DMS 273 (cell line): Measurements from ENCODE around the gene CR1.
A peak's percentile ranks its signal among the peaks of the same experiment; 100 is the strongest.
"Not testable (repeated sequence)": the region's sequence is repeated elsewhere in the genome, so short reads cannot be mapped to it uniquely, and the experiment has no call there.

Experiments used
- DNase-seq: peaks from one replicate; lab custom pipeline; 2025; ENCODE audit not compliant: unreplicated experiment; lab: John Stamatoyannopoulos, UW

The CR1 gene

DNA sequence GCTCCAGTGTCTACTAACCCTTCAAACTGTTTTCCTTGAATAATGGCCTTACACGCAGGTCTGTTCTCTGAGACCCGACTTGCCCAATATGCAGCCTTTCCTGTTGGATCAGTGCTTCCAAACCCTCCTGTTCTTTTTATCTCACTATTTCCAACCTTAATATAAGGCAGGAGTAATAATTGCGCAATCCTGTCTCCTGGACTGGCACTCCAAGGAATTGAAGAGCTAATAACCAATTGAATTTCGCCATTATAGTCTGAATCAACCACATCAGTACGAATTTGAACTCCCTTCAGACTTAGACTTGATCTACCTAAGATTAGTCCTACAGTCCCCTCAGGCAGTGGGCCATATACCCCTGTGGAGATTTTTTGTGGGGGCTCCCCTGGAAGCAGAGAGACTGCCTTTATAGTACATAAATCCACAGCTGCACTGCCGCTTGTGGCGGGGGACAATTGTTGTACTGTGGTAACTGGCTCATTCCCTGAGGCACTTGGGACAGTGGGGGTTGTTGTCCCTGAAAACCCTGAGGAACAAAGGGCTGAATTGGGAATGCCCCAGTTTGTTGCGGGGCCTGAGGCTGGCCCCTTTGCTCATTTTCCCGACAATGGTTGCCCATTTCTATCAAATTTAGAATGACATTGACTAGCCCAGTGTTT lies 142.7 kb downstream of the CR1 start:
- DNase-seq, result not testable (repeated sequence)

DNA sequence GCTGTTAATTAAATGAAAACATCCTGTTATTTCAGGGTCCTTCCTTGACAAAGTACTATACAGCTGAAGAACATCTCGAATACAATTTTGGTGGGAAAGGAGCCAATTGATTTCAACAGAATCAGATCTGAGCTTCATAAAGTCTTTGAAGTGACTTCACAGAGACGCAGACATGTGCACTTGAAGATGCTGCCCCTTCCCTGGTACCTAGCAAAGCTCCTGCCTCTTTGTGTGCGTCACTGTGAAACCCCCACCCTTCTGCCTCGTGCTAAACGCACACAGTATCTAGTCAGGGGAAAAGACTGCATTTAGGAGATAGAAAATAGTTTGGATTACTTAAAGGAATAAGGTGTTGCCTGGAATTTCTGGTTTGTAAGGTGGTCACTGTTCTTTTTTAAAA lies 143.4 kb downstream of the CR1 start:
- not testable (repeated sequence) for DNase-seq

DNA sequence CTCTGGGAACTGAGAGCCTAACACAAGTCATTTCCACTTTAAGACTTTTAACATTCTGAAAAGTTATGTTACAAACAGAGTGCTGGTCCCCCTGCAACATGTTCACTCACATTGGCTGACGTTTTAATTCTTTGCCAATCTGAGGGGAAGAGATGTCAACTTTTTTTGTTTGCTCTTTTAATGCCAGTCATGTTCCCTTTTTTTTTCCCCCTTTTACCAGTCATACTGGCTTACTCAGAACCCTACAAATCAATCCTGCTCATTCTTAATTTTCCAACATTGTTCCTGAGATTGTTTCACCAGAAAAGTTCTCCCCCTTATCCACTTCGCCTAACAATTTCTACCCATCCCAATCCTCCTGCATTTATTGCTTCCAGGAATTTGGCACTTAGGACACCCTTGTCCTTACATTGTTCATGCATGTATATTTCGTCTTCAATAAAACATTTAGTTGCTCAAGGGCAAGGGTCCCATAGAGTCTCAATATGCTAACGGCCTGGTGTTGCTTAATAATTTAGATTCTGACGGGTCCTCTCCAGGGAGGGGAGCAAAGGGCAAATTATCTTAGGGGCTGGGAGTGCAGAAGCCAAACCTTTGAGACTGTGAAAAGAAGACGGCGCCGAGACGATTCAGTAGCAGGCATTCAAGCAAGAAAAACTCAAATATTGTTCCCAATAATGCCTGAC lies 148.4 kb downstream of the CR1 start:
- DNase-seq, result no peak

DNA sequence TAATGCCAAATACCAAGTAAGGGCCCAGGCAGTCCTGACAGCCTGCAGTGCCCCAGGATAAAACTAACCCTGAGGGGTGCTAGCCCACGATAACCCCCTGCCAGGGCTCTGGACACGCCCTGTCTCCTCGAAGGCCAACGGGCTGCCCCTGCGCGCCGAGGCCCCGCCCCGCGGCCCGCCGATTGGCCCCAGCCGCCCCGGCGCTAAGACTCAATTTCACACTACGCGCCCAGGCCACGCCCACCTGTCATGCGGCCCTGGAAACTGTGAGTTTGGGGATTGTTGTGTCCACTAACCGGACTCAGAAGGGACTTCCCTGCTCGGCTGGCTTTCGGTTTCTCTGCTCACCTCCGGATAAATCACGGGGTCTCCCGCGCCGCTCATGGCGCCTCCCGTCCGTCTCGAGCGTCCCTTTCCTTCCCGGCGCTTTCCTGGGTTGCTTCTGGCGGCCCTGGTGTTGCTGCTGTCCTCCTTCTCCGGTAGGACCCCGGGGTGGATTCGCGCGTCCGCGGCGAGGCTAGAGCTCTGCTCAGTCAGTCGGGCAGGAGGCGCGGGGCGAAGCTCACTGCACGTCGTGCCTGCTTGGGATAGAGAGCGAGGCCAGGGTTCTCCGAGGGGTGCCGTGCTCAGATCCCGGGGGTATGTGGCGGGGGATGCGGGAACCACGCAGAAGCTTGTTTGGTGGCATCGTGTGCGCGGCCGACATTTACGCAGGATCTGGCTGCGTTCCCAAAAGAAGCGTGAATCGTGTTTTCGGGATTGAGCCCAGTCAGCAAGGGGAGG lies 149.1 kb downstream of the CR1 start, which contains the start of gene CR1L:
CR1L (plus strand) TSS at position 282 of the 783 bp plus-strand sequence; CDS start at position 383, 101 bp downstream.
- peak; percentile 78 for DNase-seq

DNA sequence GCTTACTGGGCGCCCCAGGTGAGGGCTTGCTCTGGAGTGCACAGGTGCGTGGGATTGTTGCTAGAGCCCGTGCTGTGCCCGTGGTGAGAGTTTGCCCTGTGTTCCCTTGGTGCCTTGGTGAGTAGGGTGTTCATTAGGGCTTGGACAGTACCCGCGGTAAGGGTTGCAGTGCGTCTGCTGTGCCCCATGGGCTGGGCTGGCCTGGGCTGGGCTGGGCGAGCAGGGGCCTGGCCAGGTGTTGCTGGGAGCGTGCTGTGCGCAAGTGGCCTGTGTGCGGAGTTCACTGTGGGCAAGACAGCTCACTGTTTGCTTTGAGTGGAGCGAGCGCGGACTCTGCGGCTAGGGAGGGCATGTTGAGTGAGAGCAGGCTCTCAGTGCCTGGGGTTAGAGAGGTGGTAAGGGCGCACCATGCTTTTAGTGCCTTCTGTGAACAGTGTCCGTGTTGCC lies 149.7 kb downstream of the CR1 start:
- DNase-seq, result no peak

DNA sequence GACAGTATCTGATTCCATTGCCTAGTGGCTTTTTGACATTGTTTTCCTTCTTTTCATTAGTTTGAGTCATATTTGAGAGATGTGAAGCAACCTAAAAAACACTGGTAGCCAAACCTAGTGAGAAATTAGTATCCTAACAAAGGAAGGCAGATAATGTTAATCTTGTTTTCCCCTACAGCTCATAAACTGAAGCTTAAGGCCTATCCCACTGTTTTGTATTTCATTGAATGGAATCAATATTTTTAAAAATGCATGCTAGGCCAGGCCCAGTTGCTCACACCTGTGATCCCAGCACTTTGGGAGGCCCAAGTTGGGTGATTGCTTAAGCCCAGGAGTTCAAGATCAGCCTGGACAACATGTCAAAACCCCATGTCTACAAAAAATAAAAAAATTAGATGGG lies 150.2 kb downstream of the CR1 start:
- DNase-seq, result no peak

DNA sequence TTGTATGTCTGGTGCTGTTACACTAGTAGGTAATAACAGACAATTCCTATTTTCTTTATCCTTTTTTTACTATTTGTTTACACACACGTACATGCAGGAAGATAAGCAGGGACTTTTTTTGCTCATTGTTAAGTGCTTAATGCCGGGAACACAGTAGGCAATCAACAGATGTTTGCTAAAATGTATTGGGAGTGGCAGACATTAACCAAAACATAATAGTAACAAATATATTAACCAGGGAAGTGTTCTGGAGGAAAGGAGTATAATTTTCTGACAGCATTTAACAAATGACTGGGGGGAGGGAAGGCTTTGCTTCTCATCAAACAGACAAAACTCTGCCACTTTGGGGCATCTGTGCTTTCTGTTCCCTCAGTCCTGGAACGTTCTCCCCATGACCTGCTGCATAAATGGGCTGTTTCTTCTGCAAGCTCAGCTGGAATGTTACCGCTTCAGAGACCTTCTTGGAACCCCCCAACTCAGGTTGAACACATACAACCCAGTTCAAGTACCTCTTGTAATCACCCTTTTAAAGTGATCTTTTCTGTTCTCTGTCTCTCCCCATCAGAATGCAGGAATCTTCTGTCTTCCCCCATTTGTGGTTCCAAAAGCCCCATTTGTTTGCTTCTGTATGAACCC lies 151.1 kb downstream of the CR1 start:
- DNase-seq, result no peak

DNA sequence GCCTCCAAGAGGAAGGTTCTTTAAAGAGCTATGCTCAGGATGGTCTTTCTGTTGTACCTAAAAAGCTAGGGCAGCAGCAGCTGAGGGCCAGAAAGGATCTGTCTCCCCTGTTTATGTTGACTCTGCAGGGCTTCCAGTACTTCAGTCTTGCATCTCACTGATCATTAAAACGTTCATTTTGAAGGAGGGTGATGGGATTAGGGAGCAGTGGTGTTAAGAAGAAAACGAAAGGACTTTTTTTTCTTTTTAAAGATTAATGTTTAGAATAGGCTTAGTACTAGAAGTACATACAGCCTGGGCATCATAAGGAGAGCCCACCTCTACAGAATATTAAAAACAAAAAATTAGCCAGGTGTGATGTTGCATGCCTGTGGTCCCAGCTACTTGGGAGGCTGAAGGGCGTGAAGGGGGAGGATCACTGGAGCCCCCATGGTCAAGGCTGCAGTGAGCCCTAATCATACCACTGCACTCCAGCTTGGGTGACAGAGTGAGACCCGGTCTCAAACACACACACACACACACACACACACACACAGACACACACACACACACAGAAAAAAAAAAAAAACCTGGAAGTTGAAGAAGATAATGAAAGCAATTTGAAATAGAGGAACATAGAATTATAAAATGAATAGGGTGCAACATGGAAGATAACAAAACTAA lies 151.8 kb downstream of the CR1 start:
- no peak for DNase-seq

DNA sequence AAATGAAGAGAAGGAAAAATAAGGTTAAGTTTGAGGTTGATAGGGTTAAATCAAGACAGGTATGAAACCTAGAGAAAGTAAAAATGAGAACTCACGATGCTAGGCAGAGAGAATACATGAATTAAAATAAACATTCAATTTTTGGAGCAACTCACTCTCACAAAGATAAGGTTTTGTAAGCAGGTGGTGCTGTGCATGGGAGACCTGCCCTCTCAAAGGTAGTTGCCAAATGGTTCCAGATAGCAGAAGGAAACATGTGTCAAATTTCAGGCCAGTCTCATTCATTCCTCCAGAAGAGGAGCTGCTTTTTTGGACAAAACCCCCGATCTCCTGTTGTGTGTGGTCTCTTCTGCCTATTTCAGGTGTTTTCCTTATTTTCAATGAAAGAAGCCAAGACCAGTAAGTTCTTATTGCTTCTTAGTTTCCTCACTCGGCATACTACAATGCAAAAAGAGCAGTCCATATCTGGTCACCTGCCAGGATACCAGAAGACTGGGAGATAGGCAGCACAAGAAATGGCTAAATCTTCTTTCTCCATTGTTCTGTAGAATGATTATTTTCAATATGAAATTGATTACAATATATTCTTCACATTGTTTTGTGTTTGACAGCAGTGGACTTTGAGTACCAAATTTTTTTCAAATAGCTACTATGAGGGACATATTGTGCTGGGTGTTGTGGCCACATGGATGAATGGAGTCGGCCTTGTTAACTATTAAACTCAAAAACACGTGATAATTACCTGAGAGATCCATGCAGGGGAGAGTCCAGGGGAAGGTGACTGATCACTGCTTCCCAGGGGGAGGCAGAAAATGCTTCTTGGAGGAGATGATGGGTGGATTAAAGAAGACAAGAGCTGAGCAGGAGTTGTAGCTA lies 152.6 kb downstream of the CR1 start:
- DNase-seq, result no peak

DNA sequence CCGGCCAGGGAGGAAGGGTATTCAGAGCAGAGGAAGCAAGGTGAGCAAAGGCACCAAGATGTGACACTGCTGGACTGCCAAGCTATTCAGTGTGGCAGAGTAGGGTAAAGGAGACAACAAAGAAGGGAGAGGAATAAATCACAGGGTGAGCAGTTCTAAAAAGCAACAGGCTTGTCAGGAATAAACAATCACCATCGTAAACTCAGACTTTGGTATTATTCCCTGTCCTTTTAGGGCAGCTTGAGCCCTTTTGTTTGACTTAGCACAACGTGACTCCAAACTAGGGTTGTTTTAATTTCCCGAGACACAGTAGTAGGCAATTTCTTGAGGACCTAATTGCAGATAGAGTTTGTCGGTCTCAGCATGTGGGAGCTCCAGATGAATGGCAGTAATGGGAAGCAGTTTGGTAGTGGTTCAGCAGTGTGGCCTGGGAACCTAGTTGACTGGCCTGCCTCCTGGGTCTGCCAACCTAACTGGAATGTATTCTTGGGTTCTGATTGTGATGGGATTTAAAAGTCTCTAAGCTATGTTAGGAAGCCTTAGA lies 153.3 kb downstream of the CR1 start:
- DNase-seq, result no peak

DNA sequence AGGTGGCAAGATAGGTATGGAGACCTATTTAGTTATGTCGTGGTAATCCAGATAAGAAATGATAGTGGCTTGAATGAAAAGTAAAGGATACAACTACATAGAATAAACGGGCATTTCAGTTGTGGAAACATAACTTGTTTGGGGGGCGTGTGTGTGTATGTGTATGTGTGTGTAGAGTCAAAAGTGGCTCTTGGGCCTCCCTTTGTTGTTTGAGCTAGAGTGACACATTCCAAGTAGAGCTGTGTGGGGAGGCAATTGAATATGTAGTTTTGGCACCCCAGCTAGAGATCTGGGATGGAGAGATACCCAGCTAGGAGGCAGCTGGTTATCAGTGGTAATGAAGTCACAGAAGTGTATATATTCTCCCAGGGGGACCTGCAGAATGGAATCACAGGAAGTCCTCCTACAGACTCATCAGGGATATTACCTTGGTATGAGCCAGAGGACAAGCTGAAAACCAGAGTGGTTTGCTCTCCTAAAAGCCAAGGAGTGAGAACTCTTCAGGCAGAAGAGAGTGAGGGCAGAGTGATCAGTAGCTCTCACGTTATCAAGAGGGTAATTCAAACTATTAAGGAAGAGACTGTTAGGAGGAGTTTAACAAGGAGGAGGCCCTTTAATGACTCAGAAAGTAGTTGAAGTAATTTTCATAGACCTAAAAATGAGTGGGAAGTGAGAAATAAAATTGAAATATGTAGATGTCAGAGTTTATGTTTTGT lies 154.1 kb downstream of the CR1 start:
- DNase-seq, result no peak

DNA sequence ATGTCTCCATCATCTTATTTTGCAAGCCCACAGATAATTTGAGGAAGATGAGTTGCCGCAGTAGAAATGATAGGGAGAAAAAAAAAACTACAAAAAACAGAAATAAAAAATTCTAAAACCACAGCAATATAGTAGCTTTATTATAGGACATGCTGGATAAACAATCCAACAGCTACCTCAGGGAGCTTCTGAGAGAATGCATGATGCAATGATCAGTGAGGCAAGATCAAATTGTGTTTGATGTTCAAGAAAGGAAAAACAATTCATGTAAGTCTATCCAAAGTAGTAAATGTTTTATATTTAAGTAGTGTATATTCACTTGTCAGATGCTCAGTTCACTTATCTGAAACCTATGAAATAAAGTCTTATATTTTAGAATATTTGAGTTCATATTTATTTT lies 155.6 kb downstream of the CR1 start:
- DNase-seq, result no peak

DNA sequence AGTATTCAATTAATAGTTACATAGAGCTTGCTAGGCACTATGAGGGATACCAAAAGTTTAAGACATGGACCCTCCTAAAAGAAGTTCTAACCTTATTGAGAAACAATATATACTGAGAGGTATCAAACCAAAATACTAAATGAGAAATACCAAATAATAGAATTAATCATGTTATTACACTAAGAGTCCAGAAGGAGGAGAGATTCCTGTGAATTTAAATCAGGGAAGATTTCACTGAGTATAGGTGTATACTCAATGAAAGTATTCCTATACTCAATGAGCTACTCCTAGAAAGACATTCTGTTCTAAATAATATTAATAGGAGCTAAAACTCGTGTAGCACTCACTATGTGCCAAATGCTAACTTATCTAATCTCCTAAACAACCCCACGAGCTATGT lies 158.4 kb downstream of the CR1 start:
- peak; percentile 9 for DNase-seq

DNA sequence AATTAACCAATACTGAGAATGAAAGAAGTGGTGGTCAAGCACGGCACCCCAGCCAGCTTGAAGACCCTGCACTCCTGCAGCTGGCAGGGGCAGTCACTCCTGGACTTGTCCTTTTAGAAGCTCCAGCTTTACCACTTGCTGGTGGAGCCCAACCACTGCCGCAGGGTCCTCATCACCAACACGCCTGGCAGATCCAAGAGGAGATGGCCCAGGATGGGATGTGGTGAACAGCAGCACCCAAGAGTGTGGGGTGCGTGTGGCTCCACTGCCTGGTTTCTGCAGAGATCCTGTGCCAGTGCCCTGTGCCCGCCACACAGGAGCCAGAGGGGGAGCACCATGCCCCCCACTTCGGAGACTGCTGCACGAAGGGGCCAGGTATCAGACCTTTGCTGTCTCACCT lies 162.5 kb downstream of the CR1 start:
- no peak for DNase-seq

DNA sequence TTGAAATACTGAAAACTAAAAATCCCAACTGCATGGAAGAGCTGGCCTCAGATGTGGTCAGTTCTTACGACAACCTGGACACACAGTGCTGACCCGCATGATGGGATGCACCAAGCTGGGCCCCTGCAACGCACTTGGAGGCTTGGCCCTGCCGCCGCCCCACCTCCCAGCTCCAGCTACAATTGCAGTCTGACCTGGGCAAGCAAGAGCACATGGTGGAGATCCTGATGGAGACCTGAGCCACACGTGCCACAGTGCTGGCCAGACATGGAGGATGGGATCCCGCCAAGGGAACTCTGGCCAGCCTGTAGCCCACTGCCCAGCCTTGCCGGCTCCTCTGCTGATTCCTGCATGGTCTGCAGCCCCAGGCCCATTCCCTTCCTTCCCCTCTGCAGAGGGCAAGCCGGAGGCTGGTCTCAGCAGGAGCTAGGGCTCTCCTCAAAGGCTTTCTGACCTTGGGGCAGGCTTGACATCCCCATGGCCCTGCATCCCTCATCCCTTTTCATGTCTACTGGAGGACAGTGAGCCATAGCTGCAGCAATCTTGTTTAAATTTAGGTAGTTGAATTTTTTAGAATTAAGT lies 163.0 kb downstream of the CR1 start:
- DNase-seq, result no peak

DNA sequence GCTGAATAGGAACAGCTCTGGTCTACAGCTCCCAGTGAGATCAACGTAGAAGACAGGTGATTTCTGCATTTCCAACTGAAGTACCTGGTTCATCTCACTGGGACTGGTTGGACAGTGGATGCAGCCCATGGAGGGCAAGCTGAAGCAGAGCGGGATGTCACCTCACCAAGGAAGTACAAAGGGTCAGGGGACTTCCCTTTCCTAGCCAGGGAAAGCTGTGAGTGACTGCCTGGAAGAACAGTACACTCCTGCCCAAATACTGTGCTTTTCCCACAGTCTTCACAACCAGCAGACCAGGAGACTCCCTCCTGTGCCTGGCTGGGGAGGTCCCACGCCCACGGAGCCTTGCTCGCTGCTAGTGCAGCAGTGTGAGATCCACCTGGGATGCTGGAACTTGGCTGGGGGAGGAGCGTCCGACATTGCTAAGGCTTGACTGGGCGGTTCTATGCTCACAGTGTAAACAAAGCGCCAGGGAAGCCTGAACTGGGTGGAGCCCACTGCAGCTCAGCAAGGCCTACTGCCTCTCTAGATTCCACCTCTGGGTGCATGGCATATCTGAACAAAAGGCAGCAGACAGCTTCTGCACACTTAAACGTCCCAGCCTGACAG lies 163.7 kb downstream of the CR1 start:
- DNase-seq, result peak; percentile 9

DNA sequence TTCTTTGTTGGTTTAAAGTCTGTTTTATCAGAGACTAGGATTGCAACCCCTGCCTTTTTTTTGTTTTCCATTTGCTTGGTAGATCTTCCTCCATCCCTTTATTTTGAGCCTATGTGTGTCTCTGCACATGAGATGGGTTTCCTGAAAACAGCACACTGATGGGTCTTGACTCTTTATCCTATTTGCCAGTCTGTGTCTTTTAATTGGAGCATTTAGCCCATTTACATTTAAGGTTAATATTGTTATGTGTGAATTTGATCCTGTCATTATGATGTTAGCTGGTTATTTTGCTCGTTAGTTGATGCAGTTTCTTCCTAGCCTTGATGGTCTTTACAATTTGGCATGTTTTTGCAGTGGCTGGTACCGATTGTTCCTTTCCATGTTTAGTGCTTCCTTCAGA lies 165.5 kb downstream of the CR1 start:
- not testable (repeated sequence) for DNase-seq

DNA sequence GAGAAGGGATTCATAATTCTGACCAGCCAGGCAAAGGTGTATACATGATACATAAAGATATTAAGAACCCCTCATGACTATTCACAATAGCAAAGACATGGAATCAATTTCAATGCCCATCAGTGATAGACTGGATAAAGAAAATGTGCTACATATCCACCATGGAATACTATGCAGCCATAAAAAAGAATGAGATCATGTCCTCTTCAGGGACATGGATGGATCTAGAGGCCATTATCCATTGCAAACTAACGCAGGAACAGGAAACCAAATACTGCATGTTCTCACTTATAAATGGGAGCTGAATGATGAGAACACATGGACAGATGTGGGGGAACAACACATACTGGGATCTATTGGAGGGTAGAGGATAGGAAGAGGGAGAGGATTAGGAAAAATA lies 170.4 kb downstream of the CR1 start:
- DNase-seq, result no peak
